Activated naive CD8-positive, alpha-beta T cell treated with anti-CD3 and anti-CD28 coated beads, Interleukin-2, amount 50 U/mL, for 16 hours (primary cell): Measurements from ENCODE around the gene HTR3B.

Experiments used
- DNase-seq: peaks from one replicate; pipeline ENCODE4 v3.0.0-alpha.2; 2020; ENCODE audit warnings: low read depth, low spot score

The HTR3B gene

DNA sequence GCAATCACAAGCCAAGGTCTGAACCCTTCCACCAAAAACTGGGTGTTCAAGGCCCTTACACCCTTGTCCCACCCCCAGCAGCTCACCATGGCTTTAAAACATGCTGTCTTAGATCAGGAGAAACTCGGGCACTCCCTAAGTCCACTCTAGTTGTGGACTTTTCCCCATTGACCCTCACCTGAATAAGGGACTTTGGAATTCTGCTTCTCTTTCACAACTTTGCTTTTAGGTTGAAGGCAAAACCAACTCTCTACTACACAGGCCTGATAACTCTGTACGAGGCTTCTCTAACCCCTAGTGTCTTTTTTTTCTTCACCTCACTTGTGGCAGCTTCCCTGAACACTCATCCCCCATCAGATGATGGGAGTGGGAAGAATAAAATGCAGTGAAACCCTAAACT is 85.3 kb downstream of the HTR3B start:
- DNase-seq, result no peak

DNA sequence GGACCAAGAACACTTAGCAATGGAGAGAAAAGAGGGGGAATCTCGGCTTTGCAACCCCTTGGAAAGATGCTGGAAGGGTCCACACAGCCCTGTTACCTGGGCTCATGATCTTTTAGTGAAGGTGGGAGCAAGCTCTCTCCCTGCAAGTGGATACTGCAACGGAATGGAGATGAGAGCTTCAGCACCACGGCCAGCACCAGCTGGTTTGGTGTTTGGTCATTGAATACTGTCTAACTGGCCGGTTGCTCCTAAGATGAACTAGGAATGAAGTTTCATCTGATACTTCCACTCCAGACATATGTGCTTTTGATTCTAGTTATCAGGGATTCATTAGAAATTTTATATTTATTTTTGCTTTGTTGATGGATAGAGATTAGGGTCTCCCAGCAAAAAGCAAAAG is 86.6 kb downstream of the HTR3B start:
- no peak for DNase-seq

DNA sequence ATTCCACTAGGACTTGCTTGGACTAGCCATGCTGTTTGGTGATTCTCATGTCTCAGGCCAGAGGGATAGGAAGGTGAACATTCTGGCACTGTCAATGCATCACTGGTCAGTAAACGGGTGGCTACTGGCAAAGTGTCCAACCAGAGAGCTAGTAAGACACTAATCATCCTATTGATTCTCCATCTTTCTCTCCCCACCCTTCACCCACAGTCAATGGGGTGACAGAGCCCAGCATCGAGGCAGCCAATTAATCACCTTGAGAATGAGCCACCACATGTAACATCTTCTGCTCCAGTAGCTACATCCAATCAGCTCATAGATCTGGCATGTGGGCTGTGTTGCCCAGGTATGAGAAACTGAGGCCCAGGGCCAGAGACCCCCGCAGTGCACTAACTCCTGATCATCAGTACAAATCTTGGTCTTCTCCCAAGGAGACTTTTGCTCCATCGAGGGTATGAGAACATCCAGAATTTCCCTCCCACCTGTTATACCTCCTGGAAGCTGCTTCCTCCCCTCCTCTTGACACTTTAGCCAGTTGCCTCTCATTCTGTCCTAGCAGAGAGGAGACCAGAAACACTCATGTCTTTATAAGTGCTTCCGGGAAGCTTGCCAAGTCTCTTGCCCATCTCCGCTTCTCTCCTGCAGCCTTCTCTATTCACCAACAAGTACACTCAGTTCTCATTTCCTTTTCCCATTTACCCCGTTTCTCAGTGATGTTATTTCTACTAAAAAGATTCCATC is 87.3 kb downstream of the HTR3B start:
- no peak for DNase-seq

DNA sequence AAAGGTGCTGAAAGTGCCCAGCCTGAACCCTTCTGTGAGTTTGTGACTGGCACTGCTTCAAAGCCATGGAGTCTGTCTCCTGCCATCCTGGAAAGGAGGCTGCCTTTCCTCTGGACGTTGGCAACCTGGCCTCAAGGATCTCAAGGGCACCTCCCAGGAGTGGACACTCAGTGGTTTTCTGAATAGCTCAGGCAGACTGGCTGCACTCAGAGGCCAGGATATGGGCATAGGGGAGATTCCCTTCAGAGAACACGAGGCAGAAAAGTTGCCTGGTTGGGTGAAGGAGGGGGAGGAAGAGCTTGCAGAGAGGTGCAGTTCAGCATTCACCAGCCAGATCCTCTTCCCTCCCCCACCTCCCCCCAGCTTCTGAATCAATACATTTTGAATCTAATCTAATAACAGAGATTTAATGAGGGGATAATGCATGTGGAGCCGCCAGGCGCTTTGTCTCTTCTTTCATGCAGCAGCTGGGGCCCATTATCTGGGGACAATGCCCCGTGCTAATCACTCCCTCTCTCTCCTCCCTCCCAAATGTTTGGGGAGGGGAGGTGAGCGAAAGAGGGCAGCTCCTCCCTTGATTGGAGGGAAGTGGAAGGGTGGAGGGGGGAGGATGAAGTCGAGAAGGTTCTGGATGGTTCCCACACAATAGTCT is 88.0 kb downstream of the HTR3B start:
- no peak for DNase-seq

DNA sequence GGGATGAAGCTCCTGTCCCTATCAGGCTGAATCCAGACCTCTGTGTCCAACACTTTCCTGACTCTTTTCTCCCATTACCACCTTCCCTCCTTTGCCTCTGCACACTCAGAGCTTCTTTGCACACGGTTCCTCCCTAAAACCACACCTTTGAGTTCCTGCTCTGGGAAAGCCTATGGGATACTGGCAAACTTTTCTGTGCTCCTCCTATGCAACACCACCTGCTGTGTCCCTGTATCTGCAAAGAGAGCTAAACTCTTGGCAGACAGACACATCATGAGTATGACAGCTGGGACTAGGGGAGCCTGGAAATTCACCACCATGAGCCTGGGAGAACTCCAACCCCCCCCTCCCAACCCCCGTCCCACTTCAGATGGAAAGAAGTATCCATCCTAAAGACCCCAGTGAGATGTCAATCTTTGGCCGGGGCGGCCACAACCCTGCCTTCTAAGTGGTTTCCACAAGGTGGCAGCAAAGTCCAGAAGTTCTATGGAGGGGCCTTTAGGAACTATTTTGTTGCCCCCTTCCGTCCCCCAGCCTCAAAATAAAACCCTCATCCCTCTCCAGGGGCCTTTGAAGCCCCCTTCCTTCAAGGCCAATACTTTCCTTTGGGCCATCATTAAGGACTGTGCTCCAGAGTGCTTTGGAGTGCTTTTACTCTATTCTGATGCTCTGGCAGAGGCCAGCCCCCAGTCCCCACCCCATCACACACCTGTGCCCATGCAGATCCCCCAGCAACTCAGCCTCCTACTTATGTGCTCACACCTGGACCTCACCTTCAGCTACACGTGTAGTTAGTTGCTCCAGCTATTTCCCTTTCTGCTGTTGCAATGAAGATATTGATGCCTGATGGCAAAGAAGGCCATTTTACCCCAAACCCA is 89.7 kb downstream of the HTR3B start:
- DNase-seq, result no peak
